Naive thymus-derived CD4-positive, alpha-beta T cell (primary cell): ENCODE results near the gene FAM199X. TPM values are rescaled to one million over a fixed set of nuclear protein-coding genes. Genes with fewer than 3 reads are reported as not detected.
"Not testable (repeated sequence)": the region's sequence is repeated elsewhere in the genome, so short reads cannot be mapped to it uniquely, and the experiment has no call there.

Source experiments
- ATAC-seq: fragments of 150-1000 bp; cut with Tn5 transposase; 2 replicates; pipeline ENCODE4 v1.10.0; 2021; ENCODE audit warnings: mild to moderate bottlenecking, moderate library complexity
- CTCF ChIA-PET: fragments of 350-600 bp; sonication (Branson Sonifier 250); formaldehyde crosslinking; loops from one replicate; lab custom pipeline; 2021; ENCODE audit warnings: antibody characterized with exemption; lab: Charles Lee
- POLR2A ChIA-PET: fragments of 350-600 bp; sonication (Branson Sonifier 250); formaldehyde crosslinking; loops from one replicate; lab custom pipeline; 2021; ENCODE audit warnings: antibody characterized with exemption, inconsistent platforms; lab: Charles Lee
- DNase-seq, 9 donors: peaks; one replicate each; pipeline versions ENCODE4 v3.0.0 to v3.0.0-alpha.2; 2020 to 2022; ENCODE audit warnings: mixed read lengths in 1 of 9
- H3K27ac ChIP-seq: one replicate; pipeline ENCODE4 v1.7.0; 2013; ENCODE audit warnings: mild to moderate bottlenecking, low read depth, low read length, moderate library complexity
- H3K27me3 ChIP-seq, 2 donors: one replicate each; pipeline ENCODE4 v1.7.0; 2013; ENCODE audit warnings: low read length in 2 of 2, mild to moderate bottlenecking in 2 of 2, moderate library complexity in 2 of 2; ENCODE audit not compliant: control insufficient read depth in 2 of 2, insufficient read depth in 2 of 2
- H3K36me3 ChIP-seq, 3 experiments: 1 replicate in 2 of 3; 2 replicates in 1 of 3; pipeline ENCODE4 v1.7.0; 2013; ENCODE audit warnings: low read length in 3 of 3, mild to moderate bottlenecking in 3 of 3, moderate library complexity in 1 of 3; ENCODE audit not compliant: insufficient read depth in 3 of 3, control insufficient read depth in 2 of 3
- H3K4me1 ChIP-seq, 2 donors: one replicate each; pipeline ENCODE4 v1.7.0; 2013; ENCODE audit warnings: low read length in 2 of 2, mild to moderate bottlenecking in 2 of 2, moderate library complexity in 1 of 2; ENCODE audit not compliant: control insufficient read depth in 2 of 2, insufficient read depth in 2 of 2
- H3K4me3 ChIP-seq: 2 replicates; pipeline ENCODE4 v1.7.0; 2013; ENCODE audit warnings: mild to moderate bottlenecking, low read length
- H3K9me3 ChIP-seq, 3 experiments: 1 replicate in 2 of 3; 2 replicates in 1 of 3; pipeline ENCODE4 v1.7.0; 2013; ENCODE audit warnings: low read length in 3 of 3; ENCODE audit not compliant: control insufficient read depth in 2 of 3
- H3K27ac Mint-ChIP-seq, 9 donors: one replicate each; pipeline ENCODE4 v1.8.0; 2020 to 2022; ENCODE audit warnings: mixed read lengths in 9 of 9, mild to moderate bottlenecking in 8 of 9, moderate library complexity in 5 of 9, inconsistent platforms in 2 of 9
- H3K27me3 Mint-ChIP-seq, 5 donors: one replicate each; pipeline ENCODE4 v1.8.0; 2021 to 2022; ENCODE audit warnings: mixed read lengths in 5 of 5, mild to moderate bottlenecking in 1 of 5
- H3K36me3 Mint-ChIP-seq, 5 donors: one replicate each; pipeline ENCODE4 v1.8.0; 2020 to 2022; ENCODE audit warnings: mixed read lengths in 5 of 5, mild to moderate bottlenecking in 3 of 5, inconsistent platforms in 1 of 5
- H3K4me1 Mint-ChIP-seq, 7 donors: one replicate each; pipeline ENCODE4 v1.8.0; 2020 to 2022; ENCODE audit warnings: mixed read lengths in 7 of 7, mild to moderate bottlenecking in 3 of 7, inconsistent platforms in 1 of 7
- H3K4me3 Mint-ChIP-seq, 10 donors: one replicate each; pipeline ENCODE4 v1.8.0; 2020 to 2022; ENCODE audit warnings: mild to moderate bottlenecking in 10 of 10, mixed read lengths in 10 of 10, moderate library complexity in 6 of 10, inconsistent platforms in 2 of 10
- H3K9me3 Mint-ChIP-seq, 11 donors: one replicate each; pipeline ENCODE4 v1.8.0; 2020 to 2022; ENCODE audit warnings: mixed read lengths in 11 of 11, mild to moderate bottlenecking in 4 of 11, inconsistent platforms in 1 of 11, moderate library complexity in 1 of 11
- intact Hi-C, 2 donors: fragments of 100-400 bp; cut with micrococcal nuclease; formaldehyde crosslinking; loops; one replicate each; pipeline ENCODE4 v1.15.1; 2023
- polyA plus RNA-seq, 2 donors: library from polyadenylated mRNA; unstranded; fragments of 300-500 nt; fragmentation: Illumina TruSeq; gene quantifications; one replicate each; pipeline ENCODE4 v1.2.3, GENCODE V29; 2021
- total RNA-seq, 6 experiments: library from RNA in 5 of 6; stranded (reverse) in 5 of 6; gene quantifications; 1 replicate in 5 of 6; 2 replicates in 1 of 6; pipeline ENCODE4 v1.2.3 and lab custom pipeline; 2021 to 2026

Gene FAM199X
- total and polyA plus RNA-seq, 7 experiments from 2014 or later, result 8.2 to 20.4 (median 13.3) TPM

DNA sequence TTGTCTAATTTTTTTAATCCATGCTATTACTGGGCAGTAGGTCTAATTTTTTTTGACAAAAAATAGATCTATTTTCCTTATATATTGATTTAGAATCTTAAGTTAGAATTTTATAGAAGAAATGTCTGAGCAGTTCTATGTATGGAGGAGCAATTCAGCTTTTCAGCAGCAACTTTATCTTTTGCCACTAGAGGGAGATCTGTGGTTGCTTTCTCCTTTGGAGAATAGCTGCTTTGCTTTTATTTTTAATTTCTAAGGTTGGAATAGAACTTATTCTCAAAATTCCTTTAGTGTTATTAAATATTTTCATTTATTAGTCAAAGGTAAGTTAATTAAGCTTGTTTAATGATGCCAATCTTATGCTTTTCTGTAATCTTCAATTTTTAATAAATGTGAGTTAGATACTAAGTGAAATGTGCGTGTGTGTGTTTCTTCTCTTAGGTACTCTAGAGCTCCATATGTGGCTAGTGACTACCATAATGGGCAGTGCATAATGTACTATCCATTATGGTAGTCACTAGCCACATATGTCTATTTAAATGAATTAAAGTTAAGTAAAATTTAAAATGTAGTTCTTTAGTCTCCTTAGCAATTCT, 29.3 kb downstream of the FAM199X start:
- intact Hi-C loops, result loop anchor here (1.0 to 5.0 kb wide), 3 partner anchors 75 to 147 kb away; no protein-coding TSS in a partner anchor
- CTCF ChIA-PET, result interaction anchor here (0.6 kb wide), 1 partner anchor 485 kb away, joined by 5 read pairs; the partner anchor contains the start of gene TMEM31

DNA sequence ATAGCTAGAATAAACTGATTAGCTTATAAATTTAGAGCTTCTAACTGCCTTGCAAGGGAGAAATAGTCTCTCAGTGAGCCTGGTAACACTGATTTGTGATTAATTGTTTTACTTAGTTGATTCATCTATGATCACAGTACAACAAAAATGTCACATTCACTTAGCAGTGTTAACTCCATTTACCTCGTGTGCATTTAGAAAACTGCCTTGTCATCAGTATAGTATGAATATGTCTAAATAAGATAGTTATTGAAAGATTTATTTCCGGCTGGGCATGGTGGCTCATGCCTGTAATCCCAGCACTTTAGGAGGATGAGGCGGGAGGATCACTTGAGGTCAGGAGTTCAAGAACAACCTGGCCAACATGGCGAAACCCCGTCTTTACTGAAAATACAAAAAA, 39.3 kb downstream of the FAM199X start:
- DNase-seq (no peak), ATAC-seq (no peak)
- no peak overlapping the region for H3K4me3 ChIP-seq
- ChIA-PET CTCF (no interaction called here), POLR2A (no interaction called here)
- H3K4me3 Mint-ChIP-seq, result no peak overlapping the region
- no peaks in the 10 kb centered on the region for H3K4me1 ChIP-seq
- H3K36me3 ChIP-seq, result no peaks in the 10 kb centered on the region
- no peak overlapping the region for H3K27ac Mint-ChIP-seq
- no peaks in the 10 kb centered on the region for H3K9me3 Mint-ChIP-seq
- intact Hi-C loops, result no loop called here
- peaks cover 0 to 4% (median 0%) of the 10 kb centered on the region in 5 donors for H3K27me3 Mint-ChIP-seq
- H3K36me3 Mint-ChIP-seq, result no peaks in the 10 kb centered on the region
- H3K9me3 ChIP-seq, result no peaks in the 10 kb centered on the region
- H3K27ac ChIP-seq, result no peak overlapping the region
- no peaks in the 10 kb centered on the region for H3K27me3 ChIP-seq
- H3K4me1 Mint-ChIP-seq, result no peaks in the 10 kb centered on the region

More for the DNA sequence above, 29.3 kb downstream of the FAM199X start:
- H3K9me3 Mint-ChIP-seq, result no peaks in the 10 kb centered on the region
- H3K4me1 Mint-ChIP-seq, result peaks cover 0 to 5% (median 0%) of the 10 kb centered on the region in 7 donors
- DNase-seq, result peak in 5 of 9 donors; percentile 6 to 34 (median 22)
- Histone ChIP-seq H3K4me3 (no peak overlapping the region), H3K9me3 (no peaks in the 10 kb centered on the region), H3K27ac (no peak overlapping the region), H3K27me3 (no peaks in the 10 kb centered on the region), H3K4me1 (no peaks in the 10 kb centered on the region), H3K36me3 (no peaks in the 10 kb centered on the region)
- no peak overlapping the region for H3K27ac Mint-ChIP-seq
- no peaks in the 10 kb centered on the region for H3K27me3 Mint-ChIP-seq
- H3K4me3 Mint-ChIP-seq, result no peak overlapping the region
- POLR2A ChIA-PET, result interaction anchor here (0.6 kb wide), 1 partner anchor 16 kb away, joined by 3 read pairs; no protein-coding TSS in a partner anchor
- H3K36me3 Mint-ChIP-seq, result peaks cover 0 to 3% (median 0%) of the 10 kb centered on the region in 5 donors
- ATAC-seq, result peak; percentile 61

DNA sequence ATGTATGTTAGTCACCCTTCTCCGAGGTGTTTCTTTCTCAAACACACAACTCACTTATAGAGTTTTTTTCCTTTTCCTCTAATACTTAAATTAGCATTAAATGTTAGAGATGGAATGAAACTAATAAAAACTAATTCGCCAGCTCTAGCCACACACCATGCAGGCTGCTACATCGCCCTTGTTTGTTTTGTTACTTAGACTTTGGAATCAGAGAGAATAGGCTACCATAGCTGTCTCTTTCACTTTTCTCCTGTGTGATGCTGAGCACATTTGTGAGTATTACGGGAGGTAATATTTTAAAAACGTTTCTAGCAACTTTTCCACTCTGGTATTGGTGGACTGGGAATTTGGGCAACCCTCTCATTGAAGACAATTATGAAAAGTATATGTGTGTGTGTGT, 44.9 kb downstream of the FAM199X start:
- intact Hi-C loops, result no loop called here
- POLR2A ChIA-PET, result no interaction called here

DNA sequence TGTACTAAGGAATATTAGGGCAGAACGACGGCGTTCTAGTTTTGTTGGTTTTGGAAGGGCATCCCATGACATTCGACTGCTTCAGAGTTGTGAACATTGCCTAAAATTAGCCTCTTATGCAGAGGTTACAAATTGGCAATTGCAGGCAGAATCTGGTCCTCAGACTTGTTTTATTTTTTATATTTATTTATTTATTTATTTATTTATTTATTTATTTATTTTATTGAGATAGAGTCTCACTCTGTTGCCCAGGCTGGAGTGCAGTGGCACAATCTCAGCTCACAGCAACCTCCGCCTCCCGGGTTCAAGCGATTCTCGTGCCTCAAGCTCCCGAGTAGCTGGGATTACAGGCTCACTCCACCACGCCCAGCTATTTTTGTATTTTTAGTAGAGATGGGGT, 63.8 kb downstream of the FAM199X start:
- H3K4me1 ChIP-seq, H3K4me3 ChIP-seq, ATAC-seq, DNase-seq, H3K36me3 Mint-ChIP-seq, H3K4me3 Mint-ChIP-seq, H3K9me3 Mint-ChIP-seq, H3K36me3 ChIP-seq, H3K27me3 ChIP-seq, H3K9me3 ChIP-seq, intact Hi-C loops, H3K27ac Mint-ChIP-seq, POLR2A ChIA-PET, H3K27ac ChIP-seq, H3K4me1 Mint-ChIP-seq: not testable (repeated sequence)
- CTCF ChIA-PET, result interaction anchor here (0.6 kb wide), 1 partner anchor 8 kb away, joined by 4 read pairs; no protein-coding TSS in a partner anchor
- peaks cover 0 to 11% (median 1%) of the 10 kb centered on the region in 5 donors for H3K27me3 Mint-ChIP-seq

More for the DNA sequence above, 44.9 kb downstream of the FAM199X start:
- Mint-ChIP-seq H3K36me3 (no peaks in the 10 kb centered on the region), H3K4me3 (no peak overlapping the region), H3K27ac (peak overlapping the region in 1 of 9 donors; percentile 21), H3K27me3 (peaks cover 0 to 4% (median 0%) of the 10 kb centered on the region in 5 donors), H3K4me1 (no peaks in the 10 kb centered on the region), H3K9me3 (no peaks in the 10 kb centered on the region)
- Histone ChIP-seq H3K36me3 (no peaks in the 10 kb centered on the region), H3K27ac (no peak overlapping the region), H3K4me1 (no peaks in the 10 kb centered on the region), H3K27me3 (no peaks in the 10 kb centered on the region), H3K9me3 (no peaks in the 10 kb centered on the region), H3K4me3 (no peak overlapping the region)
- CTCF ChIA-PET, result no interaction called here
- ATAC-seq (no peak), DNase-seq (no peak)

Other genes starting within 250 kb of the FAM199X start
- gene TMSB15B, start 203.8 kb upstream of the FAM199X start, total RNA-seq, result 10 to 100 TPM in 1 of 5 experiments, 1 to 10 TPM in 4; 5.5 to 10.3 (median 6.8) TPM
- gene TMSB15B, start 203.8 kb upstream of the FAM199X start, polyA plus RNA-seq, result 10 to 100 TPM; 10.0 to 14.7 TPM
- gene H2BW1, start 152.7 kb upstream of the FAM199X start, total RNA-seq, result not detected
- gene H2BW1, start 152.7 kb upstream of the FAM199X start, polyA plus RNA-seq, result not detected
- gene H2BW2, start 126.5 kb upstream of the FAM199X start, total RNA-seq, result not detected
- not detected for gene H2BW2, start 126.5 kb upstream of the FAM199X start, polyA plus RNA-seq
- 1 to 10 TPM; 2.5 to 4.6 (median 4.2) TPM for gene TMSB15C, start 90.2 kb upstream of the FAM199X start, total RNA-seq
- gene TMSB15C, start 90.2 kb upstream of the FAM199X start, polyA plus RNA-seq, result 1 to 10 TPM; 1.2 to 1.3 TPM
- 1 to 10 TPM in 4 of 5 experiments, under 1 TPM in 1; 0.24 to 5.9 (median 2.5) TPM for gene ZCCHC18, start 53.9 kb upstream of the FAM199X start, total RNA-seq
- 1 to 10 TPM in 1 of 2 donors, under 1 TPM in 1; 0.83 to 1.0 TPM for gene ZCCHC18, start 53.9 kb upstream of the FAM199X start, polyA plus RNA-seq
- gene SLC25A53, start 9.4 kb upstream of the FAM199X start, total RNA-seq, result 10 to 100 TPM in 4 of 5 experiments, 1 to 10 TPM in 1; 7.2 to 18.9 (median 10.4) TPM
- 1 to 10 TPM; 5.6 to 7.0 TPM for gene SLC25A53, start 9.4 kb upstream of the FAM199X start, polyA plus RNA-seq
- not detected for gene ESX1, start 88.5 kb downstream of the FAM199X start, total RNA-seq
- gene ESX1, start 88.5 kb downstream of the FAM199X start, polyA plus RNA-seq, result not detected